HG02943 (cell line): ENCODE measurements around the gene PEX19.

Experiments used
- ATAC-seq: cut with Tn5 transposase; IDR thresholded peaks from one replicate; pipeline ENCODE4 v1.9.1; 2021; ENCODE audit warnings: mild to moderate bottlenecking, low read depth, moderate library complexity; ENCODE audit not compliant: unreplicated experiment

Gene PEX19

GRCh38 chr1:160282807-160283206, 2.1 kb downstream of the PEX19 start:
- no peak for ATAC-seq

DNA sequence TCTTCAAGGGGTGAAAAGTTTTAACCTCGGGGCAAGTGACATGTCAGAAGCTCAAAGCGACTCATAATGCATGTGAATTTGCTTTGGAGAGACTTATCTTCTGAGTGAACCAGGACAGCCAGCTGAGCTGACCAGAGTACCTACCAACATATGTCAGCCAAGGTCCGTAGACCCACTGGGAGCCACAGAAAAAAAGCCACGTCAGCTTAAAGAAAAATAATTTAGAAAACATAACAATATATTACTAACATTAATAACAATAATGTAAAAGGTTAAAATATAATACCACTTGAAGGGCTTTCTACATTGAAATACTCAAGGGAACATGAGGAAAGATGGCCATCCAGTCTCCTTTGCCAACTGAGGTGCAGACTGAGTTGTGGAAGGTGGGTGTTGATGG, 6.9 kb downstream of the PEX19 start:
- ATAC-seq: no peak

DNA sequence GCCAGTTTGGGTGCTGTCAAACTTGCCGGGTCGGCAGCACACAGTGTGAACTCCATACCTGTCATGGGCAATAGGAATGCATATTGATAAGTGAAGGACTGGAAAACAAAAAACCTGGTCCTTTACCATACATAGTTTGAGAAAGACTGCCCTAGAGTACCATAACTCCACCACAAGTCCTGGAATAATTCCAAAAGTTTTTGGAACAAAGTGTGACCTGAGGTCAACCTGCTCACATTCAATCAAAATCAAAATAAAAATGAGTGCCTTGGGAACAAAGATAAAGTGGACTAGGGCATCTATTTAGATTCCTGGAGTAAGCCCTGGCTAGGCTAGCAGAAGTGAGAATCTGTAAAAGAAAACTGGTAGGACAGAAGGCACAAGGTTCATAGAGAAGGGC, 7.6 kb downstream of the PEX19 start:
- ATAC-seq: no peak

- no peak for ATAC-seq
These were observed 13.9 kb downstream of the PEX19 start for GRCh38 chr1:160271025-160271424.

DNA sequence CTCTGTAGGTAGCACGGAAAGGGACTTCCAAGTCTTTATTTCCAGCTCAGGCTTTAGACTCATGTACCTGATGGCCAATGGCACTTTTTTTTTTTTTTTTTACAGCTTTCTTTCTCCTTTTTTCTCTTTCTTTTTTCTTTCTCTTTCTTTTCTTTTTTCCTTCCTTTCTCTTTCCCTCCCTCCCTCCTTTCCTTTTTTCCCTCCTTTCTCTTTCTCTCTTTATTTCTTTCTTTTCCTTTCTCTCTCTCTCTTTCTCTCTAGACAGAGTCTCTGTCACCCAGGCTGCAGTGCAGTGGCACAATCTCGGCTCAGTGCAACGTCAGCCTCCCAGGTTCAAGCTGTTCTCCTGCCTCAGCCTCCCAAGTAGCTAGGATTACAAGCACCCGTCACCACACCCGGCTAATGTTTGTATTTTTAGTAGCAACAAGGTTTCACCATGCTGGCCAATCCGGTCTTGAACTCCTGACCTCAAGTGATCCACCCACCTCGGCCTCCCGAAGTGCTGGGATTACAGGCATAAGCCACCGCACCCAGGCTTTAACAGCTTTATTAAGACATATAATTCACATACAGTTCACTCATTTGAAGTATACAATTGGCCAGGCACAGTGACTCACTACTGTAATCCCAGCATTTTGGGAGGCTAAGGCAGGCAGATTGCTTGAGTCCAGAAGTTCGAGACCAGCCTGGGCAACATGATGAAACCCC, 17.5 kb downstream of the PEX19 start:
- no peak for ATAC-seq

DNA sequence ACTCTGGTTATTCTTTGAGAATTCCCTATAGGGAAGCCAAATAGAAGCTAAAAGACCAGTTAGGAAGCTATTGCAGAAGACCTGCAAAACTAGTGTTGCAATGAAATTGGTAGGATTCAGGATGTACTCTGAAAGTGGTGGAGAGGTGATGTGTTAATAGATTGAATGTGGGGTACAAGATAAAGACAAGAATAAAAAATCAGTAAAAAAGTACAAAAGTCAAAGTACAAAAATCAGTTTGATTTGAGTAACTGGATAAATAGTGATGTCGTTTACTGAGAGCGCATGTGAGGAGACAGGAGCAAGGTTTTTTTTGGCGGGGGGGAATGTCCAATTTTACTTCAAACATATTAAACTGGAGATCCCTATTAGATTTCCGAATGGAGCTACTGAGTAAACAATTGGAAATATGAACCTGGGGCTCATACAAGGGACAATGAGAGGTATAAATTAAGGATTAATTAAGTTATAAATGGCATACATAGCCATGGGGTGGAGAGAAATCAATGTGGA, 20.1 kb downstream of the PEX19 start:
- no peak for ATAC-seq

DNA sequence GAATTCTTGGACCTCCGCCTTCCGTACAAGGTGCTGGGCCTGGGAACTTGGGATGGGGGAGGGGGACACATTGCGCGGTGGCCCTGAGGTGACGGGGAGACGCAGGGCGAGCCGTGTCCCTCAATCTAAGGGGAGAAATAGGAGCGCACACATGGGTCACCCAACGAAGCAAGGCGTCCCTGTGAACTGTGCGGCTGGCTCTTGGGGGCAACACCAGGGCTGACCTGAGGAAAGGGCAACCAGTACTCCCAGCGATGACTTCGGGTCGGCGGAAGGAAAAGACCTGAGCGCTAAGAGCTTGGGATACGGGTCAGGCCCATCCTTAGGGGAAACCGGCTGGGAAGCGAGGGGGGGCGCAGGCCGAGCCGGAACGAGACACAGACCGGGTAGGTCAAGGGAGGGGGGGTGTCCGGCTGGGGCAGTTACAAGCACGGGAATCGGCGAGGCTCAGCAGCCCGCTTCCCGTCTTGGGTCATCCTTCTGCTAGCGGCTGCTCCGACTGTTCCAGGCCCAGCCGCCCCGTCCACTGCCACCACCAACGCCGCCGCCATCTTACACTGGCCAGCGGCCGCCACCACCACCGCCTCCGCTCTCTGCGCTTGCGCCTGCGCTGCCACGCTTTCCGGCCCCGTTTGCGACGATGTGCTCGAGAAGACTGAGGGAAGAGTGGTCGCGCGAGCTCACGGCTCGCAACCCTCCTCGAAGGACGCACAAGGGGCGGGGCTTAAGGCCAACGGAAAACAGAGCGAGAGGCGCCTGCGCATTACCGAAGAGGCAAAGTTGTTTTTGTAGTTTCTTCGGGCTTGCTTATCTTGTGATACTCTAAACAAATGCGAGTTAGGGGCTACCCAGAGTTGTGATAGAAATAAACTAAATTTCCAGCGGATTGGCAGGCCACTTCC, 22.8 kb downstream of the PEX19 start, which contains the start of gene DCAF8:
Gene DCAF8 (minus strand): TSS at position 657 of the 902 bp plus-strand sequence. CDS start 18,541 bp downstream, outside the sequence.
- ATAC-seq: peak; percentile 84

GRCh38 chr1:160261556-160261892, 23.4 kb downstream of the PEX19 start:
- no peak for ATAC-seq

GRCh38 chr1:160260406-160261382, 24.2 kb downstream of the PEX19 start:
- ATAC-seq: no peak

- ATAC-seq: no peak
These were observed 26.6 kb downstream of the PEX19 start for GRCh38 chr1:160258177-160258798.

GRCh38 chr1:160257411-160258015, 27.4 kb downstream of the PEX19 start:
- ATAC-seq: no peak

GRCh38 chr1:160256396-160257046, 28.4 kb downstream of the PEX19 start:
- no peak for ATAC-seq

- no peak for ATAC-seq
These were observed 29.1 kb downstream of the PEX19 start for GRCh38 chr1:160255781-160256300.

GRCh38 chr1:160251687-160252526, 33.0 kb downstream of the PEX19 start:
- no peak for ATAC-seq

DNA sequence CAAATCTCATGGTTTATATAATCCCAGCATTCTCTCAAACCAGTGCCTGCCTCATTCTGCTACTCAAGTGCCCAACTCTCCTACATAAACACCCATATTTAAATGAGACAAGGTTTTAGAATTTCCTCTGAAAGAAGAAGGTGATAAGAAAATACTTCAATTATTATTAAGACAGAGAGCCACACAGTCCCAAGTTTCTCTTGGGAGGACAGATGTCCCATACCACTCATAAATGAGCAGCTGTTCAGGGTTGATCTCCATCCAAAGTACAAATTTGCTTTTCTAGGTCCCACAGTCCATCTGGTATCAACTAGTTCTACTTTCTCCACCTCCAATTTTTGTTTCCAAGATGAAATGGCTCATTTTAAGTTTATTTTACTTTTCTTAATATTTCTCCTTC, 33.9 kb downstream of the PEX19 start:
- ATAC-seq: no peak

DNA sequence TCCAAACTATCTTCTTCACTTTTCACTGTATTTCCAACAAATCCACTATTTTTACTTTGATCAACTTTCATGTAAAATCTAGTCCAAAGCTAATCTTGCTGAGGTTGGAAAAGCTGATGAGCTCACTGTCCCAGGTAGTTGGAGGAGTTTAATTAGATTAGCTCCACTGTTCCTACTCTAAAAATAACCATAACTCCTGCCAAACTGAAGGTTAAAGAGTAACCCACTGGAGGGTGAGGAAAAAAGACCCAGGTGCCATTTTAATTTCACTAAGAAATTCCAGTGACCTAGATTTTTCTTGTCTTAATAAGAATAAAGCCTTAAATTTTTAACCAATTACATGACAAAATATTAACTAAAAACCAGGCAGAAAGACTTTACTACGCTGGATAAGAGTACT, 37.9 kb downstream of the PEX19 start:
- ATAC-seq: no peak

DNA sequence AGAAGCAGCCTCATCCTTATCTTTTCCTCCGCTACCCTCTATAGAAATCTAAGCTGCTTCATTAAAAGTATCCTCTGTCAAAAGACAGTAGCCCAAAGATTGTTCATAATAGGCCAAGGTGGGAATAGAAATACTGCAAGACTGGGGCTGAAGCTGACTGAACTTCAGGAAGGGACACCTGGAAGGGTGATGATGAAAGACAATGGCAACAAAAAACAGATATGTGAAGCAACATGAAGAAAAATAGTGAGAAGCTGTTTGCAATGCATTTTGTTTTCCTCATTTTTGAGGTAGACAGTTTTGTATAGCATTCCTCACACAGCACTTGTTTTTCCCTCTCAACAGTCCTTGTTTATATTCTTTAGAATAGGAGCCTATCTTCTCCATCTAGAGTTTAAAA, 39.5 kb downstream of the PEX19 start:
- ATAC-seq: no peak

DNA sequence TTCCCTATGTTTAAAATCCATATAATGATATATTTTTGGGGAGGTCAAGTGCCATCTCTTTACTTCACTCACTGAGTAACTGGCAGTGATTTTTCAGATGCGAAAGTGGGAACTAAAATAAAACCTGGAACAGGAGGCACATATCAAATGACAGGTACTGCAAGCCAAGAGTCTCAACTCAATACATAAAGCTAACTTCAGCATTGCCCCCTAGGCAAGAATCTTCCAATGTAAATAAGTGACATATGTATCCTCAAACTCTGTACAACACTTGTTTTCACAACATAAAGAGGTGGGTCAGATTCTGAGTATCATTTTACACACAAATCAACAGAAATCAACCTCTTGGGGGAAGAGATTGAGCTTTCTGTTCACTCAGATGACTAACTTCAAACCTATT, 40.7 kb downstream of the PEX19 start:
- no peak for ATAC-seq
